Activated CD4-positive, alpha-beta T cell treated with anti-CD3 and anti-CD28 coated beads, Interleukin-2, amount 50 U/mL, for 16 hours (primary cell): ENCODE results near the gene KRT34.

ENCODE experiments used
- DNase-seq: peaks from one replicate; pipeline ENCODE4 v3.0.0-alpha.2; 2020

KRT34 gene

GRCh38 chr17:41329279-41329948 is 52.7 kb downstream of the KRT34 start:
- peak; percentile 21 for DNase-seq

GRCh38 chr17:41328207-41328606 is 53.9 kb downstream of the KRT34 start:
- DNase-seq = no peak
